GM18502 (cell line): ENCODE results near the gene ARHGEF2.
"Not testable (repeated sequence)": the region's sequence is repeated elsewhere in the genome, so short reads cannot be mapped to it uniquely, and the experiment has no call there.

Experiments
- ATAC-seq: cut with Tn5 transposase; IDR thresholded peaks from one replicate; pipeline ENCODE4 v1.9.1; 2021; ENCODE audit warnings: mild to moderate bottlenecking; ENCODE audit not compliant: unreplicated experiment, poor library complexity

ARHGEF2 gene

GRCh38 chr1:155947292-155947691 lies 31.1 kb downstream of the ARHGEF2 start:
- ATAC-seq: no peak

GRCh38 chr1:155946633-155947219 lies 31.6 kb downstream of the ARHGEF2 start:
- peak; percentile 20 for ATAC-seq

GRCh38 chr1:155944444-155944799 lies 33.9 kb downstream of the ARHGEF2 start:
- ATAC-seq: no peak

- no peak for ATAC-seq
Measured at GRCh38 chr1:155942578-155943141, 35.7 kb downstream of the ARHGEF2 start.

GRCh38 chr1:155941845-155942531 lies 36.4 kb downstream of the ARHGEF2 start:
- ATAC-seq: no peak

GRCh38 chr1:155940993-155941844 lies 37.1 kb downstream of the ARHGEF2 start, which contains the start of gene RXFP4:
TSS of gene RXFP4 (plus strand) at chr1:155941638. CDS start at chr1:155941710, 72 bp downstream.
- ATAC-seq: no peak

- no peak for ATAC-seq
Measured at GRCh38 chr1:155940482-155940992, 37.8 kb downstream of the ARHGEF2 start.

GRCh38 chr1:155938220-155938627 lies 40.1 kb downstream of the ARHGEF2 start:
- ATAC-seq: no peak

GRCh38 chr1:155934936-155935590 lies 43.3 kb downstream of the ARHGEF2 start:
- no peak for ATAC-seq

GRCh38 chr1:155934097-155934935 lies 44.0 kb downstream of the ARHGEF2 start, which contains the start of gene KHDC4:
TSS of gene KHDC4 (minus strand) at chr1:155934413. CDS start at chr1:155934373, 40 bp downstream.
- ATAC-seq: peak; percentile 91

- no peak for ATAC-seq
Measured at GRCh38 chr1:155933591-155934096, 44.7 kb downstream of the ARHGEF2 start.

GRCh38 chr1:155932487-155932886 lies 45.9 kb downstream of the ARHGEF2 start:
- no peak for ATAC-seq

- ATAC-seq: no peak
Measured at GRCh38 chr1:155932081-155932480, 46.3 kb downstream of the ARHGEF2 start.

GRCh38 chr1:155931332-155932038 lies 46.9 kb downstream of the ARHGEF2 start:
- ATAC-seq: no peak

GRCh38 chr1:155930725-155931124 lies 47.6 kb downstream of the ARHGEF2 start:
- not testable (repeated sequence) for ATAC-seq

GRCh38 chr1:155929057-155929456 lies 49.3 kb downstream of the ARHGEF2 start:
- no peak for ATAC-seq

- no peak for ATAC-seq
Measured at GRCh38 chr1:155925506-155925905, 52.8 kb downstream of the ARHGEF2 start.

GRCh38 chr1:155920717-155921116 lies 57.6 kb downstream of the ARHGEF2 start:
- ATAC-seq: no peak
